Heart left ventricle (tissue), 16 donors: ENCODE measurements around the gene NKX2-1. TPM values are rescaled to one million over a fixed set of nuclear protein-coding genes. Genes with fewer than 3 reads are reported as not detected.

Experiments used
- ATAC-seq, 4 donors: fragments of 200-7000 bp; cut with Tn5 transposase; one replicate each; pipeline ENCODE4 v1.9.1; 2020 to 2022; ENCODE audit warnings: moderate library complexity in 4 of 4, mild to moderate bottlenecking in 3 of 4, moderate number of reproducible peaks in 1 of 4
- DNase-seq, 5 donors: peaks; one replicate each; pipeline ENCODE4 v3.0.0-alpha.2; 2020
- H3K27ac ChIP-seq, 12 donors: fragments of 200-600 bp; sonication (generic) in 4 of 12; one replicate each; pipeline versions ENCODE4 v1.5.0 to v1.8.0; 2016 to 2022; ENCODE audit warnings: mild to moderate bottlenecking in 2 of 12
- H3K27me3 ChIP-seq, 9 donors: fragments of 200-600 bp; sonication (generic) in 2 of 9; one replicate each; pipeline versions ENCODE4 v1.5.1 to v1.8.0; 2016 to 2022; ENCODE audit warnings: mild to moderate bottlenecking in 3 of 9
- H3K36me3 ChIP-seq, 9 donors: fragments of 200-600 bp; sonication (generic) in 2 of 9; one replicate each; pipeline versions ENCODE4 v1.5.0 to v1.8.0; 2018 to 2022; ENCODE audit warnings: mild to moderate bottlenecking in 2 of 9
- H3K4me1 ChIP-seq, 12 donors: fragments of 200-600 bp; sonication (generic) in 4 of 12; one replicate each; pipeline versions ENCODE4 v1.5.0 to v1.8.0; 2016 to 2022; ENCODE audit warnings: mild to moderate bottlenecking in 3 of 12
- H3K4me3 ChIP-seq, 12 donors: fragments of 200-600 bp; sonication (generic) in 4 of 12; one replicate each; pipeline versions ENCODE4 v1.5.0 to v1.8.0; 2017 to 2022; ENCODE audit warnings: mild to moderate bottlenecking in 9 of 12, moderate library complexity in 4 of 12
- H3K9me3 ChIP-seq, 12 donors: fragments of 200-600 bp; sonication (generic) in 4 of 12; one replicate each; pipeline versions ENCODE4 v1.5.0 to v1.8.0; 2016 to 2022; ENCODE audit warnings: mild to moderate bottlenecking in 1 of 12
- POLR2A ChIP-seq, 2 donors: fragments of 450-650 bp; IDR thresholded peaks; one replicate each; pipeline ENCODE4 v1.6.1; 2017; ENCODE audit warnings: antibody characterized with exemption in 2 of 2, mild to moderate bottlenecking in 2 of 2, moderate library complexity in 2 of 2
- WGBS, 4 donors: extraction: QIAGEN DNeasy Blood & Tissue Kit in 2 of 4; methylation state at CpG; one replicate each; pipeline versions ENCODE4 v1.1.5 to v1.1.7; 2013 to 2018; 5-methylcytosine and 5-hydroxymethylcytosine counted together
- intact Hi-C, 10 donors: fragments of 100-400 bp; cut with DNase I; formaldehyde crosslinking; loops; one replicate each; pipeline versions ENCODE4 v1.11.1 to v1.14.2; 2022
- polyA plus RNA-seq, 2 donors: library from polyadenylated mRNA; stranded (reverse); fragments of 200-250 nt; gene quantifications; one replicate each; pipeline ENCODE4 v1.2.3, GENCODE V29; 2013
- total RNA-seq, 9 donors: library from RNA; depleted of rRNA in 2 of 9; stranded (reverse); fragments of >200 nt in 2 of 9; fragmentation: NEBNext Ultra II Directional in 3 of 9; extraction: Animal tissue kit (Norgen Biotek cat#: 25700) in 3 of 9; gene quantifications; one replicate each; pipeline versions ENCODE4 v1.1.0 to v1.2.4, GENCODE V29; 2016 to 2023
- TF ChIP-seq, protein P1 (sequence below), 12 donors: fragments of 200-600 bp; sonication (generic) in 4 of 12; IDR thresholded peaks; one replicate each; pipeline versions ENCODE4 v1.5.0 to v1.8.0; 2018 to 2022; ENCODE audit warnings: antibody characterized with exemption in 12 of 12, mild to moderate bottlenecking in 5 of 12
- donor health status: ischemic (EF 13 %, LVEDD 7.1; RV severe dilation, severe dysfunction).
- donor health status: healthy with polysubstance abuse.
- donor health status: DM: no; HTN: yes; CAD: no.
- donor health status: DM: no; HTN: no; CAD: no.
- donor health status: ischemic (EF 25% LVEDD 6.9; RV normal size, moderate dysfunction).
- donor health status: ischemic (EF 25% LVEDD 5.7; RV mildly dilated, moderate dysfunction).
- donor health status: healthy.
- donor health status: DM: yes; HTN: yes; CAD: no.
- donor health status: ischemic (EF 35%, LVEDD 5.7; RV mildly dilated, moderate dysfunction).
- donor health status: nonischemic (EF 11% LVEDD 7.7; RV severe dilation, severe dysfunction).
- donor health status: DM: yes; HTN: yes; CAD: no.
- donor health status: PGD.
- donor health status: ischemic (EF 29% LVEDD 5.4; RV normal size, mild dysfunction).
- donor health status: nonischemic (EF 23%, LVEDD 6.1; RV moderate dilation, normal function).

NKX2-1 gene
- total and polyA plus RNA-seq, 11 donors: not detected

DNA sequence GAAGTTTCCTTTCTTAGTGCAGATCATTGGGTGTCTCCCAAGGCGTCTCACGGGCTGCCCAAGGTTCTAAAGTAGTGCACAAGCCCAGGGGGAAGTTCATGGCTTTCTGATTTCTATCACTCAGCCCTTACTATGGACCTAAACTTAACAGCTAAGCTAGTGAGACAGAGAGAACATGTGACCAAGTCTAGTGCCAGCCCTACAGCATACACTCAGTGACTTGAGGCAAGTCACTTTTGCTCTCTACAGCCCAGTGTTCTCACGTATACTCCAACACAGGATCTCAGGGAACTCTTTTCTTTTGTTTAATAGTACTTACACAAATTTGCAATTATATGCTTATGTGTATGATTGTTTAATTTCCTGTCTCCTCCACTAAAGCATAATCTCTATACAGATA, 48.6 kb downstream of the NKX2-1 start:
- intact Hi-C loops: no loop called here
- WGBS, 4 donors: 77 to 87% (median 81%) methylated on average over 3 of the region's 3 CpGs
- Histone ChIP-seq H3K9me3 (no peaks in the 10 kb centered on the region), H3K4me3 (no peak overlapping the region), H3K27me3 (peaks cover 0 to 8% (median 0%) of the 10 kb centered on the region in 9 donors), H3K36me3 (no peaks in the 10 kb centered on the region), H3K27ac (no peak overlapping the region), H3K4me1 (no peaks in the 10 kb centered on the region)
- no peak for DNase-seq
- ATAC-seq: no peak
- no peak for TF ChIP-seq POLR2A (IDR thresholded peaks at IDR 0.05)
- TF ChIP-seq, protein P1, sequence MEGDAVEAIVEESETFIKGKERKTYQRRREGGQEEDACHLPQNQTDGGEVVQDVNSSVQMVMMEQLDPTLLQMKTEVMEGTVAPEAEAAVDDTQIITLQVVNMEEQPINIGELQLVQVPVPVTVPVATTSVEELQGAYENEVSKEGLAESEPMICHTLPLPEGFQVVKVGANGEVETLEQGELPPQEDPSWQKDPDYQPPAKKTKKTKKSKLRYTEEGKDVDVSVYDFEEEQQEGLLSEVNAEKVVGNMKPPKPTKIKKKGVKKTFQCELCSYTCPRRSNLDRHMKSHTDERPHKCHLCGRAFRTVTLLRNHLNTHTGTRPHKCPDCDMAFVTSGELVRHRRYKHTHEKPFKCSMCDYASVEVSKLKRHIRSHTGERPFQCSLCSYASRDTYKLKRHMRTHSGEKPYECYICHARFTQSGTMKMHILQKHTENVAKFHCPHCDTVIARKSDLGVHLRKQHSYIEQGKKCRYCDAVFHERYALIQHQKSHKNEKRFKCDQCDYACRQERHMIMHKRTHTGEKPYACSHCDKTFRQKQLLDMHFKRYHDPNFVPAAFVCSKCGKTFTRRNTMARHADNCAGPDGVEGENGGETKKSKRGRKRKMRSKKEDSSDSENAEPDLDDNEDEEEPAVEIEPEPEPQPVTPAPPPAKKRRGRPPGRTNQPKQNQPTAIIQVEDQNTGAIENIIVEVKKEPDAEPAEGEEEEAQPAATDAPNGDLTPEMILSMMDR (IDR thresholded peaks at IDR 0.05): no peak

DNA sequence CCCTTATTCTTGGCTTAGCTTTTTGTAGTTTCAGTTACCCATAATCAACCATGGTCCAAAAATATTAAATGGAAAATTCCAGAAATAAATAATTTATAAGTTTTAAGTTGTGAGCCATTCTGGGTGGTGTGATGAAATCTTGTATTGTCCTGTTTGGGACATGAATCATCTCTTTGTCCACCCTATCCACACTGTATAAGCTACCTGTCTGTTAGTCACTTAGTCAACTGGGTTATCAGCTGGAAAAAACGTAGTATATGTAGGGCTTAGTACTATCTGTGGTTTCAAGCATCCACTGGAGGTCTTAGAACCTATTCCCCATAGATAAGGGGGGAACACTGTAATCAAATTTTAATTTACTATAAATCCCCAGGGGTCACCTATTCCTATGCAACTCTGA, 52.7 kb downstream of the NKX2-1 start:
- H3K4me3 ChIP-seq: no peak overlapping the region
- TF ChIP-seq, protein P1 (IDR thresholded peaks at IDR 0.05): no peak
- TF ChIP-seq POLR2A (IDR thresholded peaks at IDR 0.05): no peak
- H3K36me3 ChIP-seq: no peaks in the 10 kb centered on the region
- intact Hi-C loops: no loop called here
- no peaks in the 10 kb centered on the region for H3K9me3 ChIP-seq
- DNase-seq: no peak
- no peak overlapping the region for H3K27ac ChIP-seq
- ATAC-seq: no peak
- no peaks in the 10 kb centered on the region for H3K4me1 ChIP-seq
- peaks cover 0 to 13% (median 0%) of the 10 kb centered on the region in 9 donors for H3K27me3 ChIP-seq
- WGBS, 4 donors: 19 to 45% (median 28%) methylated on average over 1 of the region's 1 CpG

Other genes starting within 250 kb of the NKX2-1 start
- 10 to 100 TPM in 4 of 9 donors, 1 to 10 TPM in 5; 4.8 to 17.1 (median 9.1) TPM for gene MBIP, start 199.6 kb downstream of the NKX2-1 start, total RNA-seq
- 10 to 100 TPM in 1 of 2 donors, 1 to 10 TPM in 1; 5.2 to 10.2 TPM for gene MBIP, start 199.6 kb downstream of the NKX2-1 start, polyA plus RNA-seq
- gene NKX2-8, start 62.4 kb upstream of the NKX2-1 start, total RNA-seq: not detected
- not detected for gene NKX2-8, start 62.4 kb upstream of the NKX2-1 start, polyA plus RNA-seq
- gene PAX9, start 141.6 kb upstream of the NKX2-1 start, total RNA-seq: not detected
- gene PAX9, start 141.6 kb upstream of the NKX2-1 start, polyA plus RNA-seq: not detected